ENCODE results near the gene GMPPA.

DNA sequence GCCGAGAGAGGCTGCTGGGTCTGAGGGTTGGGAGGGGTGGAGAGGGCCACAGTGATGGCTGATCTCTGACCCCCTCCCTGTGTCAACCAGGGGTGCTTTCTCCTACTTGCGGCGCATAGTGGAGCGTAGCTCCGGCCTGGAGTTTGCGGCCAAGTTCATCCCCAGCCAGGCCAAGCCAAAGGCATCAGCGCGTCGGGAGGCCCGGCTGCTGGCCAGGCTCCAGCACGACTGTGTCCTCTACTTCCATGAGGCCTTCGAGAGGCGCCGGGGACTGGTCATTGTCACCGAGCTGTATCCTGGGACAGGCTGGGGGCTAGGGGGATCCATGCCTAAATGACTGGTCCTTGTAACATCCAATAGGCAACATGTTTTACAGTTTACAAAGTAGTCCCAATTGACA is 20.9 kb upstream of the GMPPA start:
- TF ChIP-seq, protein P1, sequence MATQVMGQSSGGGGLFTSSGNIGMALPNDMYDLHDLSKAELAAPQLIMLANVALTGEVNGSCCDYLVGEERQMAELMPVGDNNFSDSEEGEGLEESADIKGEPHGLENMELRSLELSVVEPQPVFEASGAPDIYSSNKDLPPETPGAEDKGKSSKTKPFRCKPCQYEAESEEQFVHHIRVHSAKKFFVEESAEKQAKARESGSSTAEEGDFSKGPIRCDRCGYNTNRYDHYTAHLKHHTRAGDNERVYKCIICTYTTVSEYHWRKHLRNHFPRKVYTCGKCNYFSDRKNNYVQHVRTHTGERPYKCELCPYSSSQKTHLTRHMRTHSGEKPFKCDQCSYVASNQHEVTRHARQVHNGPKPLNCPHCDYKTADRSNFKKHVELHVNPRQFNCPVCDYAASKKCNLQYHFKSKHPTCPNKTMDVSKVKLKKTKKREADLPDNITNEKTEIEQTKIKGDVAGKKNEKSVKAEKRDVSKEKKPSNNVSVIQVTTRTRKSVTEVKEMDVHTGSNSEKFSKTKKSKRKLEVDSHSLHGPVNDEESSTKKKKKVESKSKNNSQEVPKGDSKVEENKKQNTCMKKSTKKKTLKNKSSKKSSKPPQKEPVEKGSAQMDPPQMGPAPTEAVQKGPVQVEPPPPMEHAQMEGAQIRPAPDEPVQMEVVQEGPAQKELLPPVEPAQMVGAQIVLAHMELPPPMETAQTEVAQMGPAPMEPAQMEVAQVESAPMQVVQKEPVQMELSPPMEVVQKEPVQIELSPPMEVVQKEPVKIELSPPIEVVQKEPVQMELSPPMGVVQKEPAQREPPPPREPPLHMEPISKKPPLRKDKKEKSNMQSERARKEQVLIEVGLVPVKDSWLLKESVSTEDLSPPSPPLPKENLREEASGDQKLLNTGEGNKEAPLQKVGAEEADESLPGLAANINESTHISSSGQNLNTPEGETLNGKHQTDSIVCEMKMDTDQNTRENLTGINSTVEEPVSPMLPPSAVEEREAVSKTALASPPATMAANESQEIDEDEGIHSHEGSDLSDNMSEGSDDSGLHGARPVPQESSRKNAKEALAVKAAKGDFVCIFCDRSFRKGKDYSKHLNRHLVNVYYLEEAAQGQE (IDR thresholded peaks at IDR 0.05; ENCODE audit: borderline replicate concordance), result no peak
- TF ChIP-seq, protein P1 (CRISPR knock-in tag; IDR thresholded peaks at IDR 0.05; ENCODE audit: low read depth), result no peak
- TF ChIP-seq, protein P2, sequence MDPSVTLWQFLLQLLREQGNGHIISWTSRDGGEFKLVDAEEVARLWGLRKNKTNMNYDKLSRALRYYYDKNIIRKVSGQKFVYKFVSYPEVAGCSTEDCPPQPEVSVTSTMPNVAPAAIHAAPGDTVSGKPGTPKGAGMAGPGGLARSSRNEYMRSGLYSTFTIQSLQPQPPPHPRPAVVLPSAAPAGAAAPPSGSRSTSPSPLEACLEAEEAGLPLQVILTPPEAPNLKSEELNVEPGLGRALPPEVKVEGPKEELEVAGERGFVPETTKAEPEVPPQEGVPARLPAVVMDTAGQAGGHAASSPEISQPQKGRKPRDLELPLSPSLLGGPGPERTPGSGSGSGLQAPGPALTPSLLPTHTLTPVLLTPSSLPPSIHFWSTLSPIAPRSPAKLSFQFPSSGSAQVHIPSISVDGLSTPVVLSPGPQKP (CRISPR knock-in tag; IDR thresholded peaks at IDR 0.05), result no peak

All from K562 (cell line).